CD4-positive, alpha-beta T cell treated with Interleukin-4 for 4 hours (primary cell): ENCODE data around the gene FAM114A2.
A peak's percentile ranks its signal among the peaks of the same experiment; 100 is the strongest.
"Not testable (repeated sequence)": the region's sequence is repeated elsewhere in the genome, so short reads cannot be mapped to it uniquely, and the experiment has no call there.

Source experiments
- DNase-seq: peaks from one replicate; pipeline ENCODE4 v3.0.0-alpha.2; 2020

Gene FAM114A2

GRCh38 chr5:154046486-154046885, 7.8 kb upstream of the FAM114A2 start:
- no peak for DNase-seq

GRCh38 chr5:154044581-154044980, 5.9 kb upstream of the FAM114A2 start:
- no peak for DNase-seq

- no peak for DNase-seq
Measured at GRCh38 chr5:154044099-154044498, 5.4 kb upstream of the FAM114A2 start.

GRCh38 chr5:154042766-154043165, 4.1 kb upstream of the FAM114A2 start:
- no peak for DNase-seq

GRCh38 chr5:154039458-154039829, 734 bp upstream of the FAM114A2 start:
- no peak for DNase-seq

- peak; percentile 46 for DNase-seq
Measured at GRCh38 chr5:154038261-154038706, 426 bp downstream of the FAM114A2 start.

- no peak for DNase-seq
Measured at GRCh38 chr5:154034944-154035343, 3.8 kb downstream of the FAM114A2 start.

GRCh38 chr5:154031937-154032489, 6.7 kb downstream of the FAM114A2 start:
- DNase-seq = no peak

- DNase-seq = no peak
Measured at GRCh38 chr5:154025951-154026350, 12.8 kb downstream of the FAM114A2 start.

GRCh38 chr5:154018919-154019318, 19.8 kb downstream of the FAM114A2 start:
- not testable (repeated sequence) for DNase-seq

- no peak for DNase-seq
Measured at GRCh38 chr5:154015071-154015693, 23.5 kb downstream of the FAM114A2 start.

- no peak for DNase-seq
Measured at GRCh38 chr5:154010660-154011059, 28.1 kb downstream of the FAM114A2 start.

- DNase-seq = no peak
Measured at GRCh38 chr5:154005648-154006047, 33.1 kb downstream of the FAM114A2 start.

- no peak for DNase-seq
Measured at GRCh38 chr5:154002511-154003020, 36.1 kb downstream of the FAM114A2 start.

GRCh38 chr5:154002093-154002492, 36.6 kb downstream of the FAM114A2 start:
- no peak for DNase-seq

GRCh38 chr5:154000703-154001102, 38.0 kb downstream of the FAM114A2 start:
- DNase-seq = no peak

GRCh38 chr5:153999995-154000394, 38.7 kb downstream of the FAM114A2 start:
- DNase-seq = no peak

GRCh38 chr5:153998768-153999167, 39.9 kb downstream of the FAM114A2 start:
- no peak for DNase-seq

- no peak for DNase-seq
Measured at GRCh38 chr5:153998010-153998409, 40.7 kb downstream of the FAM114A2 start.

GRCh38 chr5:153991168-153991567, 47.5 kb downstream of the FAM114A2 start:
- no peak for DNase-seq

- DNase-seq = no peak
Measured at GRCh38 chr5:153988510-153988909, 50.2 kb downstream of the FAM114A2 start.

GRCh38 chr5:153987301-153987700, 51.4 kb downstream of the FAM114A2 start:
- no peak for DNase-seq

- no peak for DNase-seq
Measured at GRCh38 chr5:153985498-153985897, 53.2 kb downstream of the FAM114A2 start.

- DNase-seq = no peak
Measured at GRCh38 chr5:153983885-153984284, 54.8 kb downstream of the FAM114A2 start.
